HG03066 (cell line): ENCODE data around the gene CHAF1B.

Experiments
- ATAC-seq: cut with Tn5 transposase; IDR thresholded peaks from one replicate; pipeline ENCODE4 v1.9.1; 2021; ENCODE audit warnings: low read depth; ENCODE audit not compliant: unreplicated experiment

CHAF1B gene

DNA sequence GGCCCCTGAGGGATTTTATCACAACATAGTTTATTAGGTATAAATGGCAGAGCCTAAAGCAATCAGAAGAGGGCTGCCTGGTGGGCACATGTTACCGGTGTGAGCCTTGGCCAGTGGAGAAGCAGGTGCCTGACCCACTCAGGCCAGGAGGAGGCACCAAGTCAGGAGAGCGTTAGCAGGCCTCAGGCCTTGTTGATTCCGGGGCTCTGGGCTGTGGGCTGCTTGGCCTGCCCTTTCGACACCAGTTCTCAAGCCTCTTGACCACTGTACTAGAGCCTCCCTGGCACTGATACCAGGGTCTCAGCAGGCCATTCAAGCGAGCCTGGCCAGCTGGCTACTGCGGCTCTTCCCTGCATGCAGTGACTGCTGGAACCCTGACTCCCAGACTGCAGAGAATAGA is 73.9 kb downstream of the CHAF1B start:
- ATAC-seq, result no peak

DNA sequence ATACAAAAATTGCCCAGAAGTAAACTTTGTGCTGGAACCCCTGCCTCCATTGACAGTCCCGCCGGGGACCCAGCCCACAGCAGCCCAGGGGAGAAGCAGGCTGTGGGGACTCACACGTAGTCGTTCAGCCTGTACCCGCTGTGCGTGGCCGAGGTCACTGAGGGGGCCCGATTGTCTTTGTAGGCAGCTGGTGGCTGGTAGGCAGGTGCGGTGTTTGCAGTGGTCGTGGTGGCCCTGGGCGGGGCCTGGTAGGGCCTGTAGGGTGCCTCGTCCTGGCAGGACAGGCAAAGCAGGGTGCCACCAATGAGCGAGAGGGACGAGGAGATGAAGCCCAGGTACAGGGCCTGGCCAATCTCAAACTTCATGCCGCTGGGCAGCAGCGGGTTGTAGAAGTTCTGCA is 75.7 kb downstream of the CHAF1B start:
- ATAC-seq, result no peak

DNA sequence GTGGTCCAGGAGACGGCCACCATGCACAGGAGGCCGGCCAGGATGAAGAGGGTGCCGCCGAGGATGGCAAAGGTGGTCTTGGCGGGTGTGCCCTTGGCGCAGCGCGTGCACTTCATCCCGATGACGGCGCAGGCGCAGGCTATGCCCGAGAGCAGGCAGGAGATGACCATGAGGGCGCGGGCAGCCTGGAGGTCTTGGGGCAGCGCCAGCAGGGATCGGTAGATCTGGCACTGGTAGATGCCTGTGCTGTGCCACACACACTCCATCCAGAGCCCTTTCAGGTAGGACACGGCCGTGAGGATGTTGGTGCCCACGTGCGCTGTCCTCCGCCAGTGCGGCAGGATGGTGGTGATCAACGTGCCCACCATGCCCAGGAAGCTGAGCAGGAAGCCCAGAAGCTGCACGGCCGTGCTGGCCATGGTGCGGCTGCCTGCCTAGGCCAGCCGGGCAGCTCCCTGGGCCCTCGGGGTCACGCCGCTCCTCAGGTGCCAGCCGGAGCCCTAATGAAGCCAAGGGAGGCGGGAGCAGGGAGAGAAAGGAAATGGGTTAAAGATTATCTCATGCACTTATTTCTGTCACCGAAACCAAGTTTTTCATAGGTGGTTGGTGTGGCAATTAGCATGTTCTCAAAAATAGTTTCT is 76.2 kb downstream of the CHAF1B start:
- ATAC-seq, result no peak

DNA sequence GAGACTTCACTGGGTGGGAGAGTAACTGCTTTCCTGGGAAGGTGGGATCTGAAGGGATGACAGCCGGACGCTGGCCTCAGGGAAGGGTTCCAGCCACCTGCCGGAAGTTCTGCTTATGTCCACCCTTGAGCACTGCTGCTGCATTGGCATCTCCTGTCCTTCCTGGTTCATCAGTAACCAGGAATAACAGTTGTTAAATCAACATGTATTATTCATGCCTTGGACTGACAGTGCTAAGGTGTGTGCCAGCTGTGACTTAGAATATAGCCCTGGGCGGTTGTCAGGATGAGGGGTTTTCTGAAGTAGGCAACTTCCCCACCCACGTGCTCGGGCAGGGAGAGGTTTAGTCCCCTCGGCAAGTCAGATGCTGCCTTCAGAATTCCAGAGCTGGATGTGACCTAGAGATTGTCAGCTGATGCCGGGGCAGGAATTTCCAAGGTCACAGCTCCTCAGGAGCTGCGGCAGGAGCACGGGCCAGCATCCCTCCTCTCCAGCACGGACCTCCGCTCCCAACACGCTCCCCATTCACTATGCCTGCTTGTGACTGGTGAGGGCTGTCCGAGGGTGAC is 76.8 kb downstream of the CHAF1B start:
- no peak for ATAC-seq

DNA sequence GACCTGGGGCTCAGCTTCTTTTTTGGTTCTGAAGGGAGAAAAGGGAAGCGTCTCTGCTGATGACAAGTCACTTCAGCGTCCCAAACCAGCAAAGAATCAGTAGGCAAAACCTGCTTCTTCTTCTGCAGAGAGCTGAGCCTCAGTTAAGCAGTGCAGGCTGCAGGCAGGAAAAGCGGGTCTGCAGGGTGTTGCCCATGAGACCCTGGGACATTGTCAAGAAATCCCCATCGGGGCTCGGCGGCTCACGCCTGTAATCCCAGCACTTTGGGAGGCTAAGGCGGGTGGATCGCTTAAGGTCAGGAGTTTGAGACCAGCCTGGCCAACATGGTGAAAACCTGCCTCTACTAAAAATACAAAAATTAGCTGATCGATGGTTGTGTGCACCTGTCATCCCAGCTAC is 78.0 kb downstream of the CHAF1B start:
- ATAC-seq, result no peak

DNA sequence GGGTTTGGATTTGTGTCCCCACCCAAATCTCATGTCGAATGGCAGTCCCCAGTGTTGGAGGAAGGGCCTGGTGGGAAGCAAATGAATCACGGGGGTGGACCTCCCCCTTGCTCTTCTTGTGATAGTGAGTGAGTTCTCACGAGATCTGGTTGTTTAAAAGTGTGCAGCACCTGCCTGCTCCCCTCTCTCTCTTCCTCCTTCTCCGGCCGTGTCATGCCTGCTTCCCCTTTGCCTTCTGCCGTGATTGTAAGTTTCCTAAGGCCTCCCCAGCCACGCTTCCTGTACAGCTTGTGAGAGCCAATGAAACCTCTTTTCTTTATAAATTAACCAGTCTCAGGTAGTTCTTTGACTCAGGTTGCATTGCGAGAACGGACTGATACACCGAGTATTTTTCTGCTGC is 78.8 kb downstream of the CHAF1B start:
- no peak for ATAC-seq

DNA sequence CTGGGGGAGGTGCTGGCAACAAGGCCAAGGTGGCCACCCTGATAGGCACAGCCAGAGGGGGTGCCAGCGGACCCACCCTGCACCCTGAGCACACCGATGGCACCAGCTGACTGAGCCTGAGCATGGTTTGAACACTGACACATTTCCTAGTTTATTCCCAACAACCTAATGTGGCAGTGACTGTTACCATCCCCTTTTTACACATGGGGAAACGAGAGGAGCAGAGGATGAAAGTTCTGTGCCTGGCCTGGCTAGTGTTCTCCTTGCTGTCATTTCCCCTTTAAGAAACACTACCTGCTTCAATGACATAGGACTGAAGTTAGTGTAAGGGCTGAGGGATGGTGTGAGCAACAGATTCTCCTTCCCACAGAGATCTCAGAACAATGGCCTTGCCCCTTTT is 79.4 kb downstream of the CHAF1B start:
- no peak for ATAC-seq

DNA sequence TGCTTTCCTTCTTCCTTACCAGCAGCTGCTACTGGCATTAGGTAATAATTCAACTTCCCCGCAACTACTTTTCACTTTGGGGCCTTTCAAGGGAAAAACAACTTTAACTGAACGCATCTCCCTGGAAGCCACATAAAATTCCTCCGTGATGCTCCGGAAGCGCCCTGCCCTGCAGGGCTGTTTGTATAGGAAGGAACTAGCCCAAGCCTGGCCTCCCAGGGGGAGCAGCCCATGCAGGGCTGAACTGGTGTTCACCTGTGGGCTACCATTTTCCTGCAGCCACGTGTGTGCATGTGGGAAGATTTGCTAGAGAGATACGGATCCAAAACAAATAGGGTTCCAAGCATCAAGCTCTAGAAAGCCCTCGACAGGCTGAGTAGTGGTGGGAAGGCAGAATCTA is 80.3 kb downstream of the CHAF1B start:
- ATAC-seq, result no peak

DNA sequence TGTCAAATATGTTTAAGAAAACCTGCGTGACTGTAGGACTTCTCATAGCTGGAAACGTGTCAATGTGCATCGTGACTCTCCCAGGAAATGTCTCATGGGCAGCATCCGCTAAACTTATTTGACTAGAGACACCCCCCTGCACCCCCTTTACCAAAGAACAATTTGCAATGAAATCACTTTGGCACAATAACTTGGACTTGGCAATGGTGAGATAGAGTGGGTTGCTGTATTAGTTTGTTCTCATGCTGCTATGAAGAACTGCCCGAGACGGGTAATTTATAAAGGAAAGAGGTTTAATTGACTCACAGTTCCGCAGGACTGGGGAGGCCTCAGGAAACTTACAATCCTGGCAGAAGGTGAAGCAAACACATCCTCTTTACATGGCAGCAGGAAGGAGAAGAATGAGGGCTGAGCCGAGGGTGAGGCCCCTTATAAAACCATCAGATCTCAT is 80.9 kb downstream of the CHAF1B start:
- ATAC-seq, result no peak
